Measurements from ENCODE around the gene PCSK2. TPM values are rescaled to one million over a fixed set of nuclear protein-coding genes. Genes with fewer than 3 reads are reported as not detected.
"Not testable (repeated sequence)": the region's sequence is repeated elsewhere in the genome, so short reads cannot be mapped to it uniquely, and the experiment has no call there.

PCSK2 gene, protein sequence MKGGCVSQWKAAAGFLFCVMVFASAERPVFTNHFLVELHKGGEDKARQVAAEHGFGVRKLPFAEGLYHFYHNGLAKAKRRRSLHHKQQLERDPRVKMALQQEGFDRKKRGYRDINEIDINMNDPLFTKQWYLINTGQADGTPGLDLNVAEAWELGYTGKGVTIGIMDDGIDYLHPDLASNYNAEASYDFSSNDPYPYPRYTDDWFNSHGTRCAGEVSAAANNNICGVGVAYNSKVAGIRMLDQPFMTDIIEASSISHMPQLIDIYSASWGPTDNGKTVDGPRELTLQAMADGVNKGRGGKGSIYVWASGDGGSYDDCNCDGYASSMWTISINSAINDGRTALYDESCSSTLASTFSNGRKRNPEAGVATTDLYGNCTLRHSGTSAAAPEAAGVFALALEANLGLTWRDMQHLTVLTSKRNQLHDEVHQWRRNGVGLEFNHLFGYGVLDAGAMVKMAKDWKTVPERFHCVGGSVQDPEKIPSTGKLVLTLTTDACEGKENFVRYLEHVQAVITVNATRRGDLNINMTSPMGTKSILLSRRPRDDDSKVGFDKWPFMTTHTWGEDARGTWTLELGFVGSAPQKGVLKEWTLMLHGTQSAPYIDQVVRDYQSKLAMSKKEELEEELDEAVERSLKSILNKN
- total RNA-seq (2014; rRNA removed) = not detected in 2 replicates
- polyA plus RNA-seq (2012) = not detected

DNA sequence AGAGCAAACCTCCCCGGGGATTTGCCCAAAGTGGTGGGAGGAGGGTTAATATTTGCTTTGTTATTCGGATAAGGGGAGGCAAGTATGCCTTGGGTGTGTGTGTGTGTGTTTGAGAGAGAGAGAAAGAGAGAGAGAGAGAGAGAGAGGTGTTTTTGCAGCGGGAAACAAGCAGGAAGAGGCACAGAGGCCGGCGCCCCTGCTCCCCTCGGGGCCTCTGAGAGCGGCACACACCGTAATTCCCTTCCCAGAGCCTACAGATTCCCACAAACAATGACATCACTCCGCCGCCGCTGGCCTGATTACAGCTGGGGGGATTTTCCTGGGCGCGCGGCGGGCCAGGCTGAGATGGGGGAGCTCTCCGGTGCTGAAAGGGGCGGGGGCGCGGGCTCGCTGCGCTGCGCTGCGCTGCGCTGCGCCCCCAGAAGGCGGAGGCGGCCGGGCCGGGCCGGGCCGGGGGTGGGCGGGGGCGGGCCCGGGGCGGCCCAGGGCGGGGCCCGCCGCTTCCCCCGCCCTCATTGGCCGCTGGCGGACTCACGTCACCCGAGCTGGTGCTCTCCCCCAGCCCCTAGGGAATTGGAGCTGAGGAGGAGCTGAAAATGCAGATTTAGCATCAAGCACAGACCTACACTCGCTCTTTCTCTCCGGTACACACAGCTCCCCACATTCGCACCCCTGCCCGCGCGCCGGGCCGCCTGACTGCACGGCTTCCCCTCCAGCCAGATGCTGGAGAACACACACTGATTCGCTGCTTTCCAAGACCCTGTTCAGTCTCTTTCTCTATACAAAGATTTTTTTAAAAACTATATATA is at the start of gene PCSK2:
TSS of gene PCSK2 (plus strand) at position 631 of the 809 bp plus-strand sequence. CDS start 266 bp downstream, outside the sequence.
- peak; percentile 12 for DNase-seq (ENCODE audit: low read depth)

DNA sequence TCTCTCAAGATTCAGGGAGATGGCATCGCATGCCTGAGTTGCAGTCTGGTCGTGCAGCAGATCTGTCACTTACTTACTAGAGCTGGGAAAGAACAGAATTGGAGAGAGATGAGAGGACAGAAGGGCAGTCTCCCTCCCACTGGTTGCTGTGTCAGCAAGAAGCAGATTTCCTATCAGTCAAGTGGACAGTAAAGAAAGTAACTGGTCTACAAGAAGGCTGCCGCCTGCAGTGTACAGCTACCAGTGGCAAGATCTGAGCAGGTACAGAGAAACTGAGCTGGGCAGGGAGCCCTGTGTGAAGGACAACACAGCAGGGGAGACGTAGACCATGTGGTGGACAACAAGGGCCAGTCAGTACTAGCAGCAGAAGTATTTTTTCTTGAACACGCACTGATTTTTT is 49.5 kb upstream of the PCSK2 start:
- DNase-seq (ENCODE audit: low read depth) = no peak

DNA sequence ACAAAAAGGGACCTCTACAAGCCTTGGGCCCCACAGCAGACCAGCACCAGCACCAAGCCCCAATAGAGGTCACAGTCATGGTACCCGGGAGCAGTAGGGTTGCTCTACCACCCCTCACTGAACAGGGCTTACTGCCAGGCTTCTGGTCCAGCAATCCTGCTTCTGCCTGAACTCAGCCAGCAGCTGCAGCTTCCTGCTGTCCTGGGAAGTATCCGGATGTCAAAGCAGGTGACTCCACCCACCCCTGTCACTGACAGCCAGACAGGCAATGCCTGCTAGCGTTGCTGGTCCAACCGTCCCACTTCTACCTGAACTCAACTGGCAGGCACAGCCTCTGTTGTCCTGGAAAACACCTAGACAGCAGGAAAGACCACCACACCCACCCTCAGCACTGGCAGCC is 47.0 kb upstream of the PCSK2 start:
- no peak for DNase-seq (ENCODE audit: low read depth)

DNA sequence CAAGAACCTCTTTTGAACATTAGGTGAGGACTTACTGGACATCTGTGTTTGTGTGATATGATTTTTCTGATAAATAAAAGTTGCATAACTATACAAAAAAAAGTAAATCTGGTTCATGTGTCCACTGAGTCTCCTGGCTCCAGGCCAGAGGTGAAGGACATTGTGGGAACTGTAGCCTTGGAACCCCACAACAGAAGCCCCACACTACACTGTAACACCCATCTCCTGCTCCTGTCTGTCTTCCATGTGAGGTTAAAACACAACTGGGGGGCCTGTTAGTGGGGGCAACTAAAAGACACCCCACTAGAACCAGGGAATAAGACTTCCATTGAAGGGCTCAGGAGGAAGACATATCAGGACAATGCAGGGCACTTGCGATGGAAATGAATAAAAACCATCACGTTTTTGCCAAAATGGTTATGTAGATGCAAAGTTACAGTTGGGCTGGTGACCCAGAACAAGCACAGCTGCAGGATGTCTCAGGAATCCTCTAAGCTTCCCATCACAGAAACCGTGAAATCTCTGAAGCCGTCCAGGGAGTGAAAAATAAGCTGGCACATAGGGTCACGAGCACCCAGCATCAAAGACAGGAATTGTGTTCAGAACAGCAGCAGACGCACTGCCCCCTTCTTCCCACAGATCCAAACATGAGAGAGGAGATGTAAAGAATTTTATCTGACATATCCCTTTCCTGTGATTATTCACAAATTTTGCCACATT is 36.7 kb upstream of the PCSK2 start:
- no peak for DNase-seq (ENCODE audit: low read depth)

DNA sequence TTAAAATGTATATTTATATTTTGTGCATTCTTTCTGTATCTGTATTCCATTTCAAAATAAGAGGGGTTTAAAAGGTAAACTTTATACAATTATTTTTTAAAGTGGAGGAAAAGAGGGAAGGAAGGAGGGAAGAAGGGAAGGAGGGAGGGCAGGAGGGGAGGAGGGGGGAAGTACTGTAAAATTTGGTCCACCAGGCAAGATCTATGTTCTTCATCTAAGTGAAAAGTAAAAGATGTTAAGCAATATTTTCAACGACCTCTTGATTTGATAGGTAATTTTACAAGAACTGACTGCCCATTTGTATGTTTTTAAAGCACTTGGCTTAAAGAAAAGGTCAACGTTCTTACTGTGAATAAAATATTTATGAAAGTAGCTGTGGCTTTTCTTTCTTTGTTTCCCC is 29.8 kb upstream of the PCSK2 start:
- no peak for DNase-seq (ENCODE audit: low read depth)

DNA sequence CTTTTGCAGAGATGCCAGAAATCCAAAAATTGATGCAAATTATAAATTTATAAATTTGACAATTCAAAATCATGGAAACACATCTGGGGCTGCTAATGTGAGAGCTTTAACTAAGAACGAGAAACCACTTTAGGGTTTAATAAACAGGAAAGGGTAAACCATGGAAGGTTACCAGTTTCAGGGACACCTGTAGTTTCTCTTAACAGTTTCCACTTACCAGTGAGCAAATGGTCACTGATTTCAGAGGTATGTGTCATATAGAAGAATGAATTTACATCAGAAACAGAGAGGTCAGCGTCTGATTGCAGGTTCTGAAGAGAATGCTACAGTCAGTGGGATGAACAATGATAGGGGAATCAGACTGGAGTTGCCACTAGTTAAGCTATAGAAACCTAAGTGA is 24.8 kb upstream of the PCSK2 start:
- DNase-seq (ENCODE audit: low read depth) = no peak

DNA sequence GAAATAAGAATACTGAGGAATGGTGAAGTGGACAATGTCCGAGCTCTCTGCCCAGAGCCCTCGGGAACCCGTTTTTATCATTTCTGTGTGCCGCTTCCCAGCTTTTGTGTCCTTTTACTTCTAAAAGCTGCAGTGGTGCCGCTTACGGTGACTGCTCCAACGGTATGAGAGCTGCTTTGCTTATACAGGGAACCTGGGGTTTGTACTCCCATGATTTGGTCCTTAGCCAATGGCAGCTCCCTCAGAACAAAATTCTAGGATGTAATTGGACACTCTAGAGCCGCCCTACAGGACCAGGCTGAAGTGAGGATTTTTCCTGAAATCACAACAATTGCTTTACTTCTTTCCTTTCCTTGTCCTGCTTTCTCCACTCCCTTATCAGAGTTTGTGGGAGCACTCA is 24.2 kb upstream of the PCSK2 start:
- no peak for DNase-seq (ENCODE audit: low read depth)

DNA sequence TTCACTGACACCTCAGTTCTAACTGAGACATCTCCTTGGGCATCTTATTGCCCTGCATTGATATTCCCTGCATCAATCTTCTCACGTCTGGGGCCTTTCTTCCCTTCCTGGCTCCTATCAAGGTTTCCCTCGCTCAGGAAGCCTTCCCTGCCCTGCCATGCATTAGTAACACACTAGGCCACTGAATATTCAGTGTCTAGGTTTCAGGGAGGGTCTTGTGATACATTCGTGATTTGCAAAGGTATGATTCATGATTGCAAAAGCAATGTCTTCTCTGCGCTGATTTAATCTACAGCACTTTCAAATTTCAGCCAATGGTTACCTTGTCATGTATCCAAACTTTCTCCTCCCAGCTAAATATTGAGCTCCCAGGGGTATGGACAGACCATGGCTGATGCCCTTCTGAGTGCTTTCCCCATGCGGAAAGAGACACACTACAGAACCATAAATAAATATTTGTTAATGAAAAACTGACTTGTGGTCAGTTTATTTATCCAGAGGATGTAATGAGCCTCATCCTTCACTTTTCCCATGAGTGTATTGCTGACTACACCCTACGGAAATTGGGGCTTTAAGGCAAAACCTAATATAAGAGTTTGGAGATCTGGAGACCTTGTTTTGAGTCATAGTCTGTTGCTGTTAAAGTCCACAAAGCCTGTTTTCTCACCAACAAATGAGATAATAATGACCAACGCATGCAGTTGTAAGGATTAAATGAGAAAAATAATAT is 21.6 kb upstream of the PCSK2 start:
- DNase-seq (ENCODE audit: low read depth) = no peak

DNA sequence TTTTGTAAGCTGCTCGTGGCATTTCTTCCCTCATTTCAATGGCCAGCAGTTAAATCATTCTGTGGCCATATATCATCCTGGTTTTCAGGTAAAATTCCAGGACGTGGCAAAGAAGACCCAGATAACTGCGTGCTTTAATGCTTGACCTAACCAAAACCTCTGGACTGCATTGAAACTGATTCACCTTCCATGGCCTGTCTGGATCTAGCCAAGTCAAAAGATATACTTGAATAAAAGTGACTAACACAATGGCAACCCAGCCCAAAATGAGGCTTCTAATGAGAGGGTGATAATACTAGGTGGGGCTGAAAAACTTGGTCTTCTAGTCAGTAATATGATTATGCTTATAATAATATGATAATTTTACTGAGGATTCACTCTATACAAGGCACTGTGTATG is 16.5 kb upstream of the PCSK2 start:
- no peak for DNase-seq (ENCODE audit: low read depth)

GRCh38 chr20:17210983-17211382 is 15.9 kb upstream of the PCSK2 start:
- DNase-seq (ENCODE audit: low read depth) = no peak

GRCh38 chr20:17215167-17215566 is 11.7 kb upstream of the PCSK2 start:
- DNase-seq (ENCODE audit: low read depth) = no peak

- not testable (repeated sequence) for DNase-seq (ENCODE audit: low read depth)
These were observed 7.0 kb upstream of the PCSK2 start for GRCh38 chr20:17219856-17220255.

- DNase-seq (ENCODE audit: low read depth) = no peak
These were observed 3.3 kb upstream of the PCSK2 start for GRCh38 chr20:17223553-17223952.

GRCh38 chr20:17225851-17226409 is 910 bp upstream of the PCSK2 start:
- DNase-seq (ENCODE audit: low read depth) = no peak

GRCh38 chr20:17227219-17227575 is 357 bp downstream of the PCSK2 start:
- no peak for DNase-seq (ENCODE audit: low read depth)

DNA sequence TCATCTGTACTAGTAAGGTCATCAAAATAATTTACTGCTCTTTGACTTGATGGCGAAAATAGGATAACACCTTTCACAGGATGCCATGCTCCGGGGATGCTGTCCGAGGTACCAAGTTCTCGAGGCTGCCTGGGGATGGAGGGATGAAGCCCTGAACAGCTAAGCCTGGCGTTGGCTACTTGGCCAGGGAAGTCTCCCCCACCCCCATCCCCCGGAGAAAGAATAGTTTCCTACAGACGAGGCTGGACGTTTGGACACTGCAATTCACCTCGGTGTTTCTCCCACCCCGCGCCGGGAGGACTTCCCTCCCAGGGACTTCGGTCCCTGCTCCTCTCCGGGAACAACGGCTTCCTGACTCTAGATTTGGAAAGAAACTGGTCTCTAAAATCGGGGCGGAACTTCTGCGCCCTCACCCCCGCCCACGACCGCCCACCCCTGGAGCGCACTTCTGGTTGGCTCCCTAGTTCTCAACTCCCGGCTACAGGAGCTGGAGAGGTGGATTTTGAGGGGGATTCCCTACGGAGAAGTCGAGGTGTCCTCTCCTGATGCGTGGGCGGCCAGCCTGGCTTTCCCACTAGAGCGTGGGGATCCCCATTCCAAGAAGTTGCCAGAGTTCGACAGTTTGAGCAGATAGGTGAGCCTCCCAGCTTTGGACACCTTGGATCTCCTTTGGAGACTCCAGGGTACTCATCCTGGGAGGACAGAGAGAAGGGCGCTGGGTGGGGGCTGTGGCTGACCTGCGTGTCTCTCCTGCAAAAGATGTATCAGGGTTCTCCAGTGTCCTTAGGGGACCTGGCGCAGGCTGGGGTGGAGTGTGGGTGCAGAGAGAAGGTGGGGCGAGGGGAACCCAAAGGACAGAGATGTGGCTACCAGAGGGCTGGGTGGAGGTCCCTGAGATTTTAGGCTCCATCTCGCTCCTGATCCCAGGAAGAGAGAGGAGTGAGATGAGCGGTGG is 1.1 kb downstream of the PCSK2 start:
- no peak for DNase-seq (ENCODE audit: low read depth)

DNA sequence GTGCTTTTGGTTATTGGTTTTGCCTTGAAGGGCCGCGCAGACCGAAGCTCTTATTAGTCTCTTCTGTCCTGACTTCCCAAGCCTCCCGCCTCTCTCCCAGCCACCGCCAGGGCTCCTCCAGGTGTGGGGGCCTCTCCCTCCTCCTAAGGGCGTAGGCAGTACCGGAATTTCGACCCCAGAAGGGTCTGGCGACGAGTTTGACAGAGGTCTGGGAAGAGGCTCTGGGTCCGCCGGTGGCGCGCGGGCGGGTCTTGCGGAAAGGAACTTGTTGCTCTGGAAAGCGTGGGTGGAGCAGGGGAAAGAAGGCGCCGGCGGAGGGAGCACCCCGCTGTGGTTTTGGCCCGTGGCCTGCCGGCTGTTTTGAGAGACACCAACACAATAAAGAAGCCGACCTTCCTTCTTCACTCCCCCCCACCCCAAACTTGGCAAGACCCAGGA is 1.8 kb downstream of the PCSK2 start:
- no peak for DNase-seq (ENCODE audit: low read depth)

DNA sequence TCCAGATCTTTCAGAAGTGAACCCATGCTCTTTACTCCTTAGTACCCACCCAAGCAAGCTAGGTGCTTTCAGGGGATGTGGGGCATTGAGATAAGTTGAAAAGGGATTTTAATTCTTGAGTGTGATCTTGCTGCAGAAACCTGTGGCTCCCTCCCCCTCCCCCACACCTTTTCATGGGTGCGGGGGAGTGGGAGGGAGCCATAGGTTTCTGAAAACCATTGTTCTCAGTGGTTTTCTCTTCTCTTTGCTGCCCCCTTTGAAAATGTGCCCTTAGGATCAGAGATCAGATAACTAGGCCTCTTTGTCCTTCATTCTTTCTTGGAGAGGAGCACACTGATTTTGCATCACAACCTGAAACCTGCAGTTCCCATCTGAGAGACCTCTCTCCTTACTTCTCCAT is 2.4 kb downstream of the PCSK2 start:
- DNase-seq (ENCODE audit: low read depth) = no peak

DNA sequence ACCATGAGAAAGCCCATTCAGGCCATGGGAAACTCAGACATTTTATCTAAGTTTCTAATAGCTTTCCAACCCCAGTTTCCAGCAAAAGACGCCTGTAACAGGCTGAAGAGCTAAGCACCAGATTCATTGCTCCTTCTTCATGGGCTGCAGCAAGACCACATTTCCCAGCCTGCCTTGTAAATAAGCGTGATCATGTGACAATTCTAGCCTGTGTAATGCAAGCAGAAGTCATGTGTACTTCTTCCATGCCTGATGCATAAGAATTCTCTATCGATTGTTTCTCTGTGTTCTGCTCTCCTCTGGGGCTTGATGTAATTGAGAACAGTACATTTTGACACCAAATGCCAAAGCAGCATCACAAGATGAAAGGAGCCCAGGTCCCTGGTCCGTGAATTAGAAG is 6.8 kb downstream of the PCSK2 start:
- DNase-seq (ENCODE audit: low read depth) = no peak
